ENCODE data around the gene CHRM5. TPM values are rescaled to one million over a fixed set of nuclear protein-coding genes. Genes with fewer than 3 reads are reported as not detected.

Gene CHRM5
- total RNA-seq (not detected), polyA plus RNA-seq (0.16 TPM)
- long read RNA-seq, donor 1, result 0 reads
- long read RNA-seq, donor 2, result 0 reads
- long read RNA-seq, donor 3, result 0 reads
- long read RNA-seq, donor 4, partial matches to known transcripts, result 0 of 10 reads
- long read RNA-seq, donor 4, other reads (novel, unspliced or antisense), result 10 of 10 reads
- long read RNA-seq, donor 5, partial matches to known transcripts, result 202 of 202 reads
- long read RNA-seq, donor 5, other reads (novel, unspliced or antisense), result 0 of 202 reads
- long read RNA-seq, donor 6, partial matches to known transcripts, result 93 of 93 reads
- long read RNA-seq, donor 6, other reads (novel, unspliced or antisense), result 0 of 93 reads
- long read RNA-seq, donor 7, result 0 reads
- long read RNA-seq, donor 8, result 0 reads
- long read RNA-seq, donor 9, partial matches to known transcripts, result 12 of 12 reads
- long read RNA-seq, donor 9, other reads (novel, unspliced or antisense), result 0 of 12 reads
- long read RNA-seq, donor 10, partial matches to known transcripts, result 6 of 6 reads
- long read RNA-seq, donor 10, other reads (novel, unspliced or antisense), result 0 of 6 reads

GRCh38 chr15:33968224-33968623 is at the start of gene CHRM5:
TSS of gene CHRM5 (plus strand) at chr15:33968497. CDS start at chr15:34062718, 94,221 bp downstream.
- H3K36me3 ChIP-seq (ENCODE audit: control insufficient read depth in 2 of 2, insufficient read depth in 2 of 2, low read length in 1 of 2), result no peaks in the 10 kb centered on the region
- H3K9me3 ChIP-seq (ENCODE audit: control insufficient read depth in 2 of 2, insufficient read depth in 1 of 2, low read length in 1 of 2), result no peaks in the 10 kb centered on the region
- no peaks in the 10 kb centered on the region for H3K4me1 ChIP-seq (ENCODE audit: control insufficient read depth in 2 of 2, insufficient read depth in 2 of 2, low read length in 2 of 2)
- no peak within 1 kb of the TSS for H3K27ac ChIP-seq (ENCODE audit: low read depth in 1 of 2, low read length in 1 of 2)
- H3K27me3 ChIP-seq (ENCODE audit: control insufficient read depth in 2 of 2, insufficient read depth in 1 of 2, low read length in 1 of 2), result no peaks in the 10 kb centered on the region
- WGBS, result 89% methylated on average over 6 of the region's 6 CpGs
- DNase-seq (ENCODE audit: low read depth in 6 of 9, low spot score in 9 of 9), result no peak
- no peak within 1 kb of the TSS for H3K4me3 ChIP-seq (ENCODE audit: low read length in 2 of 2)

DNA sequence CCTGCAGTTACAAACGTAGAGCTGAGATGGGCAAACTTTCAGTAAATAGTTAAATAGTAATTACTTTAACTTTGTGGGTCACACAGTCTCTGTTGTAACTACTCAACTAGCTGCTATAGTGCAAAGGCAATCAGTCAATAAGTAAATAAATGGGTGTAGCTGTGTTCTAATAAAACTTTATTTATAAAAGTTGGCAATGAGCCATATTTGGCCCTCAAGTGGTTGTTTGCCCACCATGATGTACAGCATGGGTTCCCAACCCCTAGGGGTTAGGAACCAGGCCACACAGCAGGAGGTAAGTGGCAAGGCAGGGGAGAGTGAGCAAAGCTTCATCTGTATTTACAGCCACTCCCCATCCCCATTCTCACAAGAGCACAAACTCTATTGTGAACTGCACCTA is 44.9 kb upstream of the CHRM5 start:
- Histone ChIP-seq H3K9me3 (ENCODE audit: control insufficient read depth in 2 of 2, insufficient read depth in 1 of 2, low read length in 1 of 2) (no peaks in the 10 kb centered on the region), H3K4me3 (ENCODE audit: low read length in 2 of 2) (no peak overlapping the region), H3K4me1 (ENCODE audit: control insufficient read depth in 2 of 2, insufficient read depth in 2 of 2, low read length in 2 of 2) (no peaks in the 10 kb centered on the region), H3K27me3 (ENCODE audit: control insufficient read depth in 2 of 2, insufficient read depth in 1 of 2, low read length in 1 of 2) (no peaks in the 10 kb centered on the region), H3K36me3 (ENCODE audit: control insufficient read depth in 2 of 2, insufficient read depth in 2 of 2, low read length in 1 of 2) (no peaks in the 10 kb centered on the region), H3K27ac (ENCODE audit: low read depth in 1 of 2, low read length in 1 of 2) (no peak overlapping the region)
- no peak for DNase-seq (ENCODE audit: low read depth in 6 of 9, low spot score in 9 of 9)
- 97% methylated on average over 1 of the region's 1 CpG for WGBS

- Histone ChIP-seq H3K27me3 (ENCODE audit: control insufficient read depth in 2 of 2, insufficient read depth in 1 of 2, low read length in 1 of 2) (no peaks in the 10 kb centered on the region), H3K4me1 (ENCODE audit: control insufficient read depth in 2 of 2, insufficient read depth in 2 of 2, low read length in 2 of 2) (no peaks in the 10 kb centered on the region), H3K36me3 (ENCODE audit: control insufficient read depth in 2 of 2, insufficient read depth in 2 of 2, low read length in 1 of 2) (no peaks in the 10 kb centered on the region), H3K9me3 (ENCODE audit: control insufficient read depth in 2 of 2, insufficient read depth in 1 of 2, low read length in 1 of 2) (no peaks in the 10 kb centered on the region), H3K27ac (ENCODE audit: low read depth in 1 of 2, low read length in 1 of 2) (no peak overlapping the region), H3K4me3 (ENCODE audit: low read length in 2 of 2) (no peak overlapping the region)
- WGBS, result 96% methylated on average over 4 of the region's 4 CpGs
- no peak for DNase-seq (ENCODE audit: low read depth in 6 of 9, low spot score in 9 of 9)
Observed at GRCh38 chr15:33926260-33926659, 42.0 kb upstream of the CHRM5 start.

GRCh38 chr15:33932734-33933133 is 35.6 kb upstream of the CHRM5 start:
- Histone ChIP-seq H3K4me3 (ENCODE audit: low read length in 2 of 2) (no peak overlapping the region), H3K9me3 (ENCODE audit: control insufficient read depth in 2 of 2, insufficient read depth in 1 of 2, low read length in 1 of 2) (no peaks in the 10 kb centered on the region), H3K27ac (ENCODE audit: low read depth in 1 of 2, low read length in 1 of 2) (no peak overlapping the region), H3K27me3 (ENCODE audit: control insufficient read depth in 2 of 2, insufficient read depth in 1 of 2, low read length in 1 of 2) (no peaks in the 10 kb centered on the region), H3K36me3 (ENCODE audit: control insufficient read depth in 2 of 2, insufficient read depth in 2 of 2, low read length in 1 of 2) (no peaks in the 10 kb centered on the region), H3K4me1 (ENCODE audit: control insufficient read depth in 2 of 2, insufficient read depth in 2 of 2, low read length in 2 of 2) (no peaks in the 10 kb centered on the region)
- 100% methylated on average over 2 of the region's 2 CpGs for WGBS
- no peak for DNase-seq (ENCODE audit: low read depth in 6 of 9, low spot score in 9 of 9)

DNA sequence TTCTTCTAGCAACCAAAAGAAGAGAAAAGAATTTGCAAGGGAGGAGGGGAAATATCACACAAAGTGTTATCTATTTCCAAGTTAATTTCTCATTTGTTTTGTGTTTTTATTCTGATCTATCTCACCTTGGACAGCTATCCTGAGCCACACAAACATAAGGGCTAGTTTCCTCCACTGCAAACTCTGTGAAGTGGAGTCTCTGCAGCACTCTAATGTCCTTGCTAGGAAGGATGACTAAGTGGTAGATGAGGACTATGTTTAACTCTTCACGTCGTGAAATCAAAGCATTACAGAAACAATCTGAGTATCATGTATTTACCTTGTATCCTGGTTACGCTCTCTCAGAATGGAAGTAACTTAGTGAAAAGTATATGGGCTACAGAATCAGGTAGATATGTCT is 33.9 kb upstream of the CHRM5 start:
- 97% methylated on average over 3 of the region's 3 CpGs for WGBS
- Histone ChIP-seq H3K27me3 (ENCODE audit: control insufficient read depth in 2 of 2, insufficient read depth in 1 of 2, low read length in 1 of 2) (no peaks in the 10 kb centered on the region), H3K4me3 (ENCODE audit: low read length in 2 of 2) (no peak overlapping the region), H3K36me3 (ENCODE audit: control insufficient read depth in 2 of 2, insufficient read depth in 2 of 2, low read length in 1 of 2) (no peaks in the 10 kb centered on the region), H3K27ac (ENCODE audit: low read depth in 1 of 2, low read length in 1 of 2) (no peak overlapping the region), H3K4me1 (ENCODE audit: control insufficient read depth in 2 of 2, insufficient read depth in 2 of 2, low read length in 2 of 2) (no peaks in the 10 kb centered on the region), H3K9me3 (ENCODE audit: control insufficient read depth in 2 of 2, insufficient read depth in 1 of 2, low read length in 1 of 2) (no peaks in the 10 kb centered on the region)
- no peak for DNase-seq (ENCODE audit: low read depth in 6 of 9, low spot score in 9 of 9)

- H3K9me3 ChIP-seq (ENCODE audit: control insufficient read depth in 2 of 2, insufficient read depth in 1 of 2, low read length in 1 of 2), result no peaks in the 10 kb centered on the region
- no peaks in the 10 kb centered on the region for H3K27me3 ChIP-seq (ENCODE audit: control insufficient read depth in 2 of 2, insufficient read depth in 1 of 2, low read length in 1 of 2)
- no peak overlapping the region for H3K4me3 ChIP-seq (ENCODE audit: low read length in 2 of 2)
- H3K4me1 ChIP-seq (ENCODE audit: control insufficient read depth in 2 of 2, insufficient read depth in 2 of 2, low read length in 2 of 2), result no peaks in the 10 kb centered on the region
- 96% methylated on average over 5 of the region's 5 CpGs for WGBS
- no peak overlapping the region for H3K27ac ChIP-seq (ENCODE audit: low read depth in 1 of 2, low read length in 1 of 2)
- no peak for DNase-seq (ENCODE audit: low read depth in 6 of 9, low spot score in 9 of 9)
- H3K36me3 ChIP-seq (ENCODE audit: control insufficient read depth in 2 of 2, insufficient read depth in 2 of 2, low read length in 1 of 2), result no peaks in the 10 kb centered on the region
Observed at GRCh38 chr15:33934921-33935320, 33.4 kb upstream of the CHRM5 start.

GRCh38 chr15:33941279-33942063 is 26.8 kb upstream of the CHRM5 start:
- Histone ChIP-seq H3K9me3 (ENCODE audit: control insufficient read depth in 2 of 2, insufficient read depth in 1 of 2, low read length in 1 of 2) (no peaks in the 10 kb centered on the region), H3K4me3 (ENCODE audit: low read length in 2 of 2) (no peak overlapping the region), H3K27ac (ENCODE audit: low read depth in 1 of 2, low read length in 1 of 2) (no peak overlapping the region), H3K27me3 (ENCODE audit: control insufficient read depth in 2 of 2, insufficient read depth in 1 of 2, low read length in 1 of 2) (no peaks in the 10 kb centered on the region), H3K36me3 (ENCODE audit: control insufficient read depth in 2 of 2, insufficient read depth in 2 of 2, low read length in 1 of 2) (no peaks in the 10 kb centered on the region), H3K4me1 (ENCODE audit: control insufficient read depth in 2 of 2, insufficient read depth in 2 of 2, low read length in 2 of 2) (no peaks in the 10 kb centered on the region)
- 93% methylated on average over 4 of the region's 4 CpGs for WGBS
- no peak for DNase-seq (ENCODE audit: low read depth in 6 of 9, low spot score in 9 of 9)

DNA sequence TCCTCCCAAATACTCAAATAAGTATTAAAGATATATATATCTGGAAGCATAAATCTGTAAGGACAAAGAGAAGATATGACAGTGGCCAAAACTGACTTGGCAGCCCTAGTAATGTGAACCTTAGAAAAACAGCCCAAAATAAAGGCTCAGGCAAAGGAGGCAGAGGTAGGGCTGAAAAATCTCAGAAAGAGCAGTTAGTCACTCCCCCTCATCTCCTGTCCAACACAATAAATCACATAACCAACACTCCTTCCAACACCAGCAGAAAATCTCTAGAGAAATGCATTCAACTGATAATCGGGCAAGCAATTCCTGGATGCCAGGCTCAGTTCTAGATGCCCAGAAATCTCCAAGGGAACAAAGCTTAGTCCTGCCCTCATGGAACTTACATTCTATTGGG is 22.1 kb upstream of the CHRM5 start:
- Histone ChIP-seq H3K4me1 (ENCODE audit: control insufficient read depth in 2 of 2, insufficient read depth in 2 of 2, low read length in 2 of 2) (no peaks in the 10 kb centered on the region), H3K27ac (ENCODE audit: low read depth in 1 of 2, low read length in 1 of 2) (no peak overlapping the region)
- 96% methylated on average over 1 of the region's 1 CpG for WGBS

GRCh38 chr15:33955945-33956344 is 12.4 kb upstream of the CHRM5 start:
- H3K4me1 ChIP-seq (ENCODE audit: control insufficient read depth in 2 of 2, insufficient read depth in 2 of 2, low read length in 2 of 2), result no peaks in the 10 kb centered on the region
- DNase-seq (ENCODE audit: low read depth in 6 of 9, low spot score in 9 of 9), result no peak
- no peak overlapping the region for H3K4me3 ChIP-seq (ENCODE audit: low read length in 2 of 2)
- H3K27me3 ChIP-seq (ENCODE audit: control insufficient read depth in 2 of 2, insufficient read depth in 1 of 2, low read length in 1 of 2), result no peaks in the 10 kb centered on the region
- no peaks in the 10 kb centered on the region for H3K36me3 ChIP-seq (ENCODE audit: control insufficient read depth in 2 of 2, insufficient read depth in 2 of 2, low read length in 1 of 2)
- H3K9me3 ChIP-seq (ENCODE audit: control insufficient read depth in 2 of 2, insufficient read depth in 1 of 2, low read length in 1 of 2), result no peaks in the 10 kb centered on the region
- H3K27ac ChIP-seq (ENCODE audit: low read depth in 1 of 2, low read length in 1 of 2), result no peak overlapping the region
- WGBS, result 87% methylated on average over 10 of the region's 10 CpGs

More for the DNA sequence above, 22.1 kb upstream of the CHRM5 start:
- Histone ChIP-seq H3K4me3 (ENCODE audit: low read length in 2 of 2) (no peak overlapping the region), H3K27me3 (ENCODE audit: control insufficient read depth in 2 of 2, insufficient read depth in 1 of 2, low read length in 1 of 2) (no peaks in the 10 kb centered on the region), H3K36me3 (ENCODE audit: control insufficient read depth in 2 of 2, insufficient read depth in 2 of 2, low read length in 1 of 2) (no peaks in the 10 kb centered on the region), H3K9me3 (ENCODE audit: control insufficient read depth in 2 of 2, insufficient read depth in 1 of 2, low read length in 1 of 2) (no peaks in the 10 kb centered on the region)
- no peak for DNase-seq (ENCODE audit: low read depth in 6 of 9, low spot score in 9 of 9)
